GM10248 (cell line): Measurements from ENCODE around the gene CYP26C1.

Experiments used
- CTCF ChIA-PET: fragments of 300-600 bp; sonication (Branson Sonifier 250); formaldehyde crosslinking; extraction: SDS; loops from one replicate; lab custom pipeline; 2021; ENCODE audit warnings: antibody characterized with exemption; lab: Yijun Ruan, JAX
- POLR2A ChIA-PET: fragments of 350-650 bp; sonication (Branson Sonifier 250); formaldehyde crosslinking; extraction: SDS; loops from one replicate; lab custom pipeline; 2020; ENCODE audit warnings: antibody characterized with exemption; lab: Yijun Ruan, JAX
- DNase-seq: peaks from one replicate; pipeline ENCODE4 v3.0.0; 2012; ENCODE audit errors: extremely low spot score
- CTCF ChIP-seq: IDR thresholded peaks from 2 replicates; pipeline ENCODE4 v1.5.1; 2012; ENCODE audit warnings: mild to moderate bottlenecking, low read depth; ENCODE audit errors: extremely low read depth, missing control alignments, control extremely low read depth

Gene CYP26C1

GRCh38 chr10:93080350-93081046, 19.9 kb downstream of the CYP26C1 start:
- POLR2A ChIA-PET: no interaction called here
- peak; percentile 85 for DNase-seq
- CTCF ChIA-PET: interaction anchor here (0.7 to 2.5 kb wide), 30 partner anchors 9 to 431 kb away, joined by 3 to 13 read pairs (median 3); partner anchors contain the start of genes CEP55 and CYP26C1
- TF ChIP-seq CTCF: peak; percentile 72

- POLR2A ChIA-PET: no interaction called here
Observed at GRCh38 chr10:93081318-93081717, 20.7 kb downstream of the CYP26C1 start.

GRCh38 chr10:93081834-93082233, 21.2 kb downstream of the CYP26C1 start:
- peak; percentile 2 for DNase-seq
- CTCF ChIA-PET: interaction anchor here (1.0 to 2.5 kb wide), 5 partner anchors 8 to 271 kb away, joined by 3 to 13 read pairs (median 4); no protein-coding TSS in a partner anchor
- no peak for TF ChIP-seq CTCF
- POLR2A ChIA-PET: no interaction called here

More at GRCh38 chr10:93081318-93081717, 20.7 kb downstream of the CYP26C1 start:
- CTCF ChIA-PET: interaction anchor here (1.0 to 2.5 kb wide), 10 partner anchors 8 to 278 kb away, joined by 3 to 13 read pairs (median 4); partner anchors contain the start of gene CYP26C1
- no peak for TF ChIP-seq CTCF
- DNase-seq: no peak

GRCh38 chr10:93083743-93084539, 23.3 kb downstream of the CYP26C1 start:
- DNase-seq: no peak
- CTCF ChIA-PET: no interaction called here
- no peak for TF ChIP-seq CTCF
- POLR2A ChIA-PET: no interaction called here

GRCh38 chr10:93085272-93085859, 24.8 kb downstream of the CYP26C1 start:
- ChIA-PET CTCF (interaction anchor here (0.9 to 1.5 kb wide), 2 partner anchors 9 to 268 kb away, joined by 3 to 5 read pairs; no protein-coding TSS in a partner anchor), POLR2A (no interaction called here)
- TF ChIP-seq CTCF: no peak
- DNase-seq: peak; percentile 2

GRCh38 chr10:93086289-93086688, 25.7 kb downstream of the CYP26C1 start:
- DNase-seq: no peak
- POLR2A ChIA-PET: no interaction called here
- CTCF ChIA-PET: interaction anchor here (1.0 to 1.5 kb wide), 3 partner anchors 121 to 290 kb away, joined by 3 to 5 read pairs (median 3); no protein-coding TSS in a partner anchor
- TF ChIP-seq CTCF: no peak
